Caco-2 (cell line): ENCODE data around the gene NEK10. TPM values are rescaled to one million over a fixed set of nuclear protein-coding genes. Genes with fewer than 3 reads are reported as not detected.

Experiments
- BruUV-seq: library from RNA; stranded (reverse); fragments of 400-500 nt; replicated peaks from 2 replicates; lab custom pipeline; 2021; lab: Mats Ljungman, UMichigan
- CTCF ChIA-PET: fragments of 300-600 bp; sonication (Branson Sonifier 250); formaldehyde crosslinking; loops from one replicate; lab custom pipeline; 2022; ENCODE audit warnings: antibody characterized with exemption; lab: Charles Lee
- POLR2A ChIA-PET: fragments of 300-600 bp; sonication (Branson Sonifier 250); formaldehyde crosslinking; loops from one replicate; lab custom pipeline; 2022; ENCODE audit warnings: antibody characterized with exemption; lab: Charles Lee
- DNase-seq, 2 experiments: peaks; one replicate each; pipeline versions ENCODE4 v3.0.0 to v3.0.0-alpha.2; 2020 to 2022
- H3K27me3 ChIP-seq: replicated peaks from 2 replicates; pipeline ENCODE4 v1.6.0; 2011; ENCODE audit warnings: low read length; ENCODE audit not compliant: control insufficient read depth, insufficient read depth
- H3K36me3 ChIP-seq: 2 replicates; pipeline ENCODE4 v1.5.1; 2011; ENCODE audit warnings: low read length; ENCODE audit not compliant: control insufficient read depth, insufficient read depth
- H3K4me1 ChIP-seq: fragments of 250-450 bp; sonication (Bioruptor Pico); 2 replicates; pipeline ENCODE4 v1.5.1; 2020; ENCODE audit warnings: mild to moderate bottlenecking
- H3K4me3 ChIP-seq: 2 replicates; pipeline ENCODE4 v1.5.1; 2011; ENCODE audit warnings: low read depth, mild to moderate bottlenecking, control low read depth, low read length
- H3K9me3 ChIP-seq: fragments of 250-450 bp; sonication (Bioruptor Pico); 2 replicates; pipeline ENCODE4 v1.5.1; 2020; ENCODE audit warnings: mild to moderate bottlenecking, moderate library complexity
- H3K27ac Mint-ChIP-seq: one replicate; pipeline ENCODE4 v1.8.0; 2022; ENCODE audit warnings: mixed read lengths; ENCODE audit not compliant: unreplicated experiment
- H3K27me3 Mint-ChIP-seq: one replicate; pipeline ENCODE4 v1.8.0; 2022; ENCODE audit warnings: mixed read lengths; ENCODE audit not compliant: insufficient read depth, unreplicated experiment
- H3K36me3 Mint-ChIP-seq: one replicate; pipeline ENCODE4 v1.8.0; 2022; ENCODE audit warnings: mild to moderate bottlenecking, mixed read lengths; ENCODE audit not compliant: insufficient read depth, unreplicated experiment
- H3K4me1 Mint-ChIP-seq: one replicate; pipeline ENCODE4 v1.8.0; 2022; ENCODE audit warnings: low read depth, mixed read lengths; ENCODE audit not compliant: unreplicated experiment
- H3K4me3 Mint-ChIP-seq: one replicate; pipeline ENCODE4 v1.8.0; 2022; ENCODE audit warnings: mild to moderate bottlenecking, moderate library complexity, mixed read lengths; ENCODE audit not compliant: unreplicated experiment
- H3K9me3 Mint-ChIP-seq: one replicate; pipeline ENCODE4 v1.8.0; 2022; ENCODE audit warnings: mixed read lengths; ENCODE audit not compliant: unreplicated experiment
- intact Hi-C: fragments of 100-400 bp; cut with micrococcal nuclease; formaldehyde crosslinking; loops from one replicate; pipeline ENCODE4 v1.10.0; 2022; ENCODE audit not compliant: unreplicated experiment
- total RNA-seq: library from RNA; stranded (reverse); gene quantifications from 2 replicates; pipeline ENCODE4 v1.2.3, GENCODE V29; 2022
- TF ChIP-seq, protein P1 (sequence below), 2 experiments: fragments of 200-600 bp in 1 of 2; IDR thresholded peaks; 1 replicate in 1 of 2; 2 replicates in 1 of 2; pipeline versions ENCODE4 v1.5.1 to v1.8.0; 2011 to 2022; ENCODE audit warnings: antibody characterized with exemption in 1 of 2, control low read depth in 1 of 2, inconsistent platforms in 1 of 2, low read depth in 1 of 2, low read length in 1 of 2, mild to moderate bottlenecking in 1 of 2, moderate library complexity in 1 of 2; ENCODE audit not compliant: insufficient read depth in 1 of 2, severe bottlenecking in 1 of 2, unreplicated experiment in 1 of 2

Gene NEK10
- total RNA-seq, 1 experiment from 2014 or later: 0.39 TPM

GRCh38 chr3:27253831-27254230 is 115.4 kb downstream of the NEK10 start:
- no TSS peak for BruUV-seq
- Histone ChIP-seq H3K27me3 (no peaks in the 10 kb centered on the region), H3K36me3 (no peaks in the 10 kb centered on the region), H3K4me3 (no peak overlapping the region), H3K9me3 (no peaks in the 10 kb centered on the region), H3K4me1 (no peaks in the 10 kb centered on the region)
- H3K27me3 Mint-ChIP-seq: no peaks in the 10 kb centered on the region
- H3K27ac Mint-ChIP-seq: no peak overlapping the region
- peak; percentile 38 to 47 for DNase-seq
- H3K4me1 Mint-ChIP-seq: no peaks in the 10 kb centered on the region
- ChIA-PET POLR2A (no interaction called here), CTCF (interaction anchor here (0.6 to 1.1 kb wide), 3 partner anchors 120 to 378 kb away, joined by 3 to 9 read pairs (median 3); no protein-coding TSS in a partner anchor)
- H3K36me3 Mint-ChIP-seq: no peaks in the 10 kb centered on the region
- no peak overlapping the region for H3K4me3 Mint-ChIP-seq
- H3K9me3 Mint-ChIP-seq: no peaks in the 10 kb centered on the region
- TF ChIP-seq, protein P1, sequence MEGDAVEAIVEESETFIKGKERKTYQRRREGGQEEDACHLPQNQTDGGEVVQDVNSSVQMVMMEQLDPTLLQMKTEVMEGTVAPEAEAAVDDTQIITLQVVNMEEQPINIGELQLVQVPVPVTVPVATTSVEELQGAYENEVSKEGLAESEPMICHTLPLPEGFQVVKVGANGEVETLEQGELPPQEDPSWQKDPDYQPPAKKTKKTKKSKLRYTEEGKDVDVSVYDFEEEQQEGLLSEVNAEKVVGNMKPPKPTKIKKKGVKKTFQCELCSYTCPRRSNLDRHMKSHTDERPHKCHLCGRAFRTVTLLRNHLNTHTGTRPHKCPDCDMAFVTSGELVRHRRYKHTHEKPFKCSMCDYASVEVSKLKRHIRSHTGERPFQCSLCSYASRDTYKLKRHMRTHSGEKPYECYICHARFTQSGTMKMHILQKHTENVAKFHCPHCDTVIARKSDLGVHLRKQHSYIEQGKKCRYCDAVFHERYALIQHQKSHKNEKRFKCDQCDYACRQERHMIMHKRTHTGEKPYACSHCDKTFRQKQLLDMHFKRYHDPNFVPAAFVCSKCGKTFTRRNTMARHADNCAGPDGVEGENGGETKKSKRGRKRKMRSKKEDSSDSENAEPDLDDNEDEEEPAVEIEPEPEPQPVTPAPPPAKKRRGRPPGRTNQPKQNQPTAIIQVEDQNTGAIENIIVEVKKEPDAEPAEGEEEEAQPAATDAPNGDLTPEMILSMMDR (IDR thresholded peaks at IDR 0.05; ENCODE audit: insufficient read depth in 1 of 2, low read depth in 1 of 2, low read length in 1 of 2, severe bottlenecking in 1 of 2, unreplicated experiment in 1 of 2): peak in 1 of 2 experiments; percentile 25
- intact Hi-C loops: loop anchor here (1.0 kb wide), 1 partner anchor 120 kb away; no protein-coding TSS in a partner anchor

GRCh38 chr3:27253391-27253790 is 115.8 kb downstream of the NEK10 start:
- Mint-ChIP-seq H3K9me3 (peaks cover 3% of the 10 kb centered on the region), H3K27me3 (no peaks in the 10 kb centered on the region)

DNA sequence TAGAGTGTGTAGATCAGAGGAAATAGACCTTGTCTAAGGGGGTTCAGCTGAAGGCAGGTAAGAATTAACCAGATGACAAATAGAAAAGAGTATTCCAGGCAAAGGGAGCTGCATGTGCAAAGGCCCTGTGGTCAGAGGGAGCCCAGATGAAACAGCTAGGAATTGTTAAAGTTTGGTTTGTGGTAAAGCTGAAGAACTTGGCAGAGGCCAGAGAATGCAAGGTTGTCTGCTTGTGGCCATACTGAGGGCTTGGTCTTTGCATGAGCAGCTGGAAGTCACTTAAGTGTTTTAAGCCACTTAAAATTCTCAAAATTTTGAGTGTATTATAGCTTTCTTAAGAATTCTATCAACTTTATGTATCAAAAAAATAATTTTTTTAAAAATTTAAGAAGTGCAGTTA is 116.5 kb downstream of the NEK10 start:
- Histone ChIP-seq H3K36me3 (no peaks in the 10 kb centered on the region), H3K4me3 (no peak overlapping the region), H3K4me1 (no peaks in the 10 kb centered on the region), H3K27me3 (no peaks in the 10 kb centered on the region), H3K9me3 (no peaks in the 10 kb centered on the region; the same call in 1 of the 2 replicates)
- Mint-ChIP-seq H3K4me3 (no peak overlapping the region), H3K4me1 (no peaks in the 10 kb centered on the region), H3K9me3 (peaks cover 9% of the 10 kb centered on the region), H3K36me3 (no peaks in the 10 kb centered on the region), H3K27me3 (no peaks in the 10 kb centered on the region), H3K27ac (no peak overlapping the region)
- ChIA-PET CTCF (no interaction called here), POLR2A (no interaction called here)
- DNase-seq: no peak
- no TSS peak for BruUV-seq
- TF ChIP-seq, protein P1 (IDR thresholded peaks at IDR 0.05; ENCODE audit: insufficient read depth in 1 of 2, low read depth in 1 of 2, low read length in 1 of 2, severe bottlenecking in 1 of 2, unreplicated experiment in 1 of 2): no peak
- intact Hi-C loops: loop anchor here (1.0 kb wide), 1 partner anchor 118 kb away; no protein-coding TSS in a partner anchor

More at GRCh38 chr3:27253391-27253790, 115.8 kb downstream of the NEK10 start:
- no peaks in the 10 kb centered on the region for H3K36me3 Mint-ChIP-seq
- no peak for DNase-seq
- Histone ChIP-seq H3K27me3 (no peaks in the 10 kb centered on the region), H3K36me3 (no peaks in the 10 kb centered on the region), H3K4me3 (no peak overlapping the region), H3K4me1 (no peaks in the 10 kb centered on the region), H3K9me3 (no peaks in the 10 kb centered on the region; the same call in 1 of the 2 replicates)
- no TSS peak for BruUV-seq
- CTCF ChIA-PET: interaction anchor here (0.6 to 1.1 kb wide), 2 partner anchors 119 to 196 kb away, joined by 3 to 9 read pairs; no protein-coding TSS in a partner anchor
- intact Hi-C loops: loop anchor here (1.0 kb wide), 1 partner anchor 119 kb away; no protein-coding TSS in a partner anchor
- H3K4me1 Mint-ChIP-seq: no peaks in the 10 kb centered on the region
- TF ChIP-seq, protein P1 (IDR thresholded peaks at IDR 0.05; ENCODE audit: insufficient read depth in 1 of 2, low read depth in 1 of 2, low read length in 1 of 2, severe bottlenecking in 1 of 2, unreplicated experiment in 1 of 2): no peak
- POLR2A ChIA-PET: no interaction called here
- H3K27ac Mint-ChIP-seq: no peak overlapping the region
- H3K4me3 Mint-ChIP-seq: no peak overlapping the region
